ENCODE data around the gene GALNT8.
"Not testable (repeated sequence)": the region's sequence is repeated elsewhere in the genome, so short reads cannot be mapped to it uniquely, and the experiment has no call there.

The GALNT8 gene

GRCh38 chr12:4719821-4720636 lies at the start of gene GALNT8:
Gene GALNT8, plus strand, starts transcription at chr12:4720400. Its CDS starts 278 bp downstream, at chr12:4720678.
- no peak for DNase-seq

- no peak for DNase-seq
These were observed 40.5 kb upstream of the GALNT8 start for GRCh38 chr12:4679711-4680110.

GRCh38 chr12:4681732-4682131 lies 38.5 kb upstream of the GALNT8 start:
- DNase-seq: no peak

- DNase-seq: no peak
These were observed 34.9 kb upstream of the GALNT8 start for GRCh38 chr12:4685317-4685716.

GRCh38 chr12:4690760-4691159 lies 29.4 kb upstream of the GALNT8 start:
- DNase-seq: no peak

- no peak for DNase-seq
These were observed 19.6 kb upstream of the GALNT8 start for GRCh38 chr12:4700621-4701026.

GRCh38 chr12:4701395-4702190 lies 18.6 kb upstream of the GALNT8 start:
- no peak for DNase-seq

GRCh38 chr12:4703676-4704075 lies 16.5 kb upstream of the GALNT8 start:
- DNase-seq: no peak

- no peak for DNase-seq
These were observed 14.4 kb upstream of the GALNT8 start for GRCh38 chr12:4705824-4706223.

- no peak for DNase-seq
These were observed 12.9 kb upstream of the GALNT8 start for GRCh38 chr12:4707306-4707705.

- DNase-seq: no peak
These were observed 10.1 kb upstream of the GALNT8 start for GRCh38 chr12:4710113-4710512.

GRCh38 chr12:4714879-4715278 lies 5.3 kb upstream of the GALNT8 start:
- no peak for DNase-seq

- DNase-seq: no peak
These were observed 2.4 kb upstream of the GALNT8 start for GRCh38 chr12:4717806-4718205.

GRCh38 chr12:4720637-4720995 lies 416 bp downstream of the GALNT8 start:
- DNase-seq: no peak

- DNase-seq: not testable (repeated sequence)
These were observed 1.4 kb downstream of the GALNT8 start for GRCh38 chr12:4721587-4721986.

- no peak for DNase-seq
These were observed 3.0 kb downstream of the GALNT8 start for GRCh38 chr12:4723226-4723625.

GRCh38 chr12:4725057-4725456 lies 4.9 kb downstream of the GALNT8 start:
- DNase-seq: no peak

- no peak for DNase-seq
These were observed 14.6 kb downstream of the GALNT8 start for GRCh38 chr12:4734625-4735340.

- no peak for DNase-seq
These were observed 15.9 kb downstream of the GALNT8 start for GRCh38 chr12:4736091-4736490.

GRCh38 chr12:4738541-4738940 lies 18.3 kb downstream of the GALNT8 start:
- DNase-seq: no peak

- no peak for DNase-seq
These were observed 22.3 kb downstream of the GALNT8 start for GRCh38 chr12:4742416-4742970.

- no peak for DNase-seq
These were observed 22.8 kb downstream of the GALNT8 start for GRCh38 chr12:4743046-4743445.

- DNase-seq: no peak
These were observed 24.5 kb downstream of the GALNT8 start for GRCh38 chr12:4744709-4745108.

Data from CD4-positive, alpha-beta T cell treated with Interferon alpha-2 for 1 hour (primary cell).